Gastrocnemius medialis (tissue), 4 donors: ENCODE data around the gene TAF11L4. TPM values are rescaled to one million over a fixed set of nuclear protein-coding genes. Genes with fewer than 3 reads are reported as not detected.
"Not testable (repeated sequence)": the region's sequence is repeated elsewhere in the genome, so short reads cannot be mapped to it uniquely, and the experiment has no call there.

ENCODE experiments used
- ATAC-seq, 2 donors: fragments of 150-250 bp; one replicate each; pipeline ENCODE4 v1.9.1; 2016
- DNase-seq, 2 donors: peaks; one replicate each; pipeline ENCODE4 v3.0.0-alpha.2; 2019
- H3K27ac ChIP-seq, 4 donors: fragments of 200-600 bp; sonication (generic); 1 replicate in 1 of 4; 2 replicates in 3 of 4; pipeline ENCODE4 v1.5.1; 2016 to 2018; ENCODE audit warnings: mild to moderate bottlenecking in 2 of 4, moderate library complexity in 1 of 4
- H3K27me3 ChIP-seq, 3 donors: fragments of 200-600 bp; sonication (generic) in 2 of 3; 1 replicate in 1 of 3; 2 replicates in 2 of 3; pipeline versions ENCODE4 v1.5.1 to v1.6.0; 2016 to 2019; ENCODE audit warnings: mild to moderate bottlenecking in 1 of 3, moderate library complexity in 1 of 3
- H3K36me3 ChIP-seq, 2 donors: fragments of 200-600 bp; sonication (generic) in 1 of 2; one replicate each; pipeline ENCODE4 v1.5.1; 2017 to 2018
- H3K4me1 ChIP-seq, 2 donors: fragments of 200-600 bp; sonication (generic) in 1 of 2; one replicate each; pipeline ENCODE4 v1.5.1; 2016 to 2017; ENCODE audit warnings: mild to moderate bottlenecking in 2 of 2
- H3K4me3 ChIP-seq, 4 donors: fragments of 200-600 bp; sonication (generic) in 3 of 4; 1 replicate in 1 of 4; 2 replicates in 3 of 4; pipeline ENCODE4 v1.5.1; 2016 to 2019; ENCODE audit warnings: mild to moderate bottlenecking in 2 of 4
- H3K9me3 ChIP-seq, 3 donors: fragments of 200-600 bp; sonication (generic) in 2 of 3; 1 replicate in 1 of 3; 2 replicates in 2 of 3; pipeline ENCODE4 v1.5.1; 2016 to 2019
- POLR2A ChIP-seq, 2 donors: fragments of 450-650 bp; IDR thresholded peaks; one replicate each; pipeline ENCODE4 v1.6.1; 2017; ENCODE audit warnings: antibody characterized with exemption in 2 of 2, mild to moderate bottlenecking in 2 of 2, moderate library complexity in 2 of 2
- in situ Hi-C, 4 donors: fragments of 200-750 bp; cut with MboI; loops; one replicate each; pipeline versions ENCODE4 v1.15.0 to v1.8.0; 2017; ENCODE audit warnings: low sequenced_read_pairs in 4 of 4
- intact Hi-C: fragments of 100-400 bp; cut with DNase I; formaldehyde crosslinking; loops from one replicate; pipeline ENCODE4 v1.15.1; 2023; ENCODE audit warnings: low total_unique reads
- total RNA-seq, 4 donors: library from RNA; depleted of rRNA; stranded (reverse); fragments of >200 nt; gene quantifications; one replicate each; pipeline versions ENCODE4 v1.1.0 to v1.2.3, GENCODE V29; 2016
- TF ChIP-seq, protein P1 (sequence below), 5 experiments: fragments of 450-650 bp in 3 of 5; fragments of 200-600 bp in 2 of 5; sonication (generic) in 2 of 5; IDR thresholded peaks in 4 of 5; conservative IDR thresholded peaks in 1 of 5; 1 replicate in 4 of 5; 2 replicates in 1 of 5; pipeline ENCODE4 v1.5.1; 2016 to 2019; ENCODE audit warnings: antibody characterized with exemption in 5 of 5, mild to moderate bottlenecking in 3 of 5, moderate library complexity in 3 of 5

Gene TAF11L4
- total RNA-seq, 4 donors from 2014 or later: not detected

DNA sequence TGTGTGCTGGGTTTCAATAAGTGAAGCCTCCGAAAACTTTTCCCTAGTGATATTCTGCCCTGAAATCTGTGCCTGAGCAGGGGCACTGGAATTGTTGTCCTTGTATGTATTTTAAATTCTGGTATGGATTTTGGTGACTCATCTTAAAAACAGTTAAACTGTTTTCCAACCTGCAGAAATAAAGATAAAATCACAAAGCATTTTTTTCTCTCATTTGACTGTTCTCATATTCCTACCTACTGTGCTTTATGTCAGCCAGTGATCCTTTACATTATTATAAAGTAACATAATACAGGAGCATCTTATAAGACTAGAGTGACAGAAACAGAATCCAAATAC lies 34.5 kb upstream of the TAF11L4 start:
- Histone ChIP-seq H3K27me3 (no peaks in the 10 kb centered on the region), H3K36me3 (no peaks in the 10 kb centered on the region), H3K9me3 (no peaks in the 10 kb centered on the region), H3K27ac (no peak overlapping the region), H3K4me3 (no peak overlapping the region), H3K4me1 (no peaks in the 10 kb centered on the region)
- ATAC-seq (no peak), DNase-seq (no peak)
- in situ Hi-C loops: no loop called here
- intact Hi-C loops: no loop called here
- TF ChIP-seq, protein P1, sequence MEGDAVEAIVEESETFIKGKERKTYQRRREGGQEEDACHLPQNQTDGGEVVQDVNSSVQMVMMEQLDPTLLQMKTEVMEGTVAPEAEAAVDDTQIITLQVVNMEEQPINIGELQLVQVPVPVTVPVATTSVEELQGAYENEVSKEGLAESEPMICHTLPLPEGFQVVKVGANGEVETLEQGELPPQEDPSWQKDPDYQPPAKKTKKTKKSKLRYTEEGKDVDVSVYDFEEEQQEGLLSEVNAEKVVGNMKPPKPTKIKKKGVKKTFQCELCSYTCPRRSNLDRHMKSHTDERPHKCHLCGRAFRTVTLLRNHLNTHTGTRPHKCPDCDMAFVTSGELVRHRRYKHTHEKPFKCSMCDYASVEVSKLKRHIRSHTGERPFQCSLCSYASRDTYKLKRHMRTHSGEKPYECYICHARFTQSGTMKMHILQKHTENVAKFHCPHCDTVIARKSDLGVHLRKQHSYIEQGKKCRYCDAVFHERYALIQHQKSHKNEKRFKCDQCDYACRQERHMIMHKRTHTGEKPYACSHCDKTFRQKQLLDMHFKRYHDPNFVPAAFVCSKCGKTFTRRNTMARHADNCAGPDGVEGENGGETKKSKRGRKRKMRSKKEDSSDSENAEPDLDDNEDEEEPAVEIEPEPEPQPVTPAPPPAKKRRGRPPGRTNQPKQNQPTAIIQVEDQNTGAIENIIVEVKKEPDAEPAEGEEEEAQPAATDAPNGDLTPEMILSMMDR (IDR thresholded peaks at IDR 0.05 in 4 of 5, conservative IDR thresholded peaks at IDR 0.05 in 1 of 5): no peak
- TF ChIP-seq POLR2A (IDR thresholded peaks at IDR 0.05): no peak

DNA sequence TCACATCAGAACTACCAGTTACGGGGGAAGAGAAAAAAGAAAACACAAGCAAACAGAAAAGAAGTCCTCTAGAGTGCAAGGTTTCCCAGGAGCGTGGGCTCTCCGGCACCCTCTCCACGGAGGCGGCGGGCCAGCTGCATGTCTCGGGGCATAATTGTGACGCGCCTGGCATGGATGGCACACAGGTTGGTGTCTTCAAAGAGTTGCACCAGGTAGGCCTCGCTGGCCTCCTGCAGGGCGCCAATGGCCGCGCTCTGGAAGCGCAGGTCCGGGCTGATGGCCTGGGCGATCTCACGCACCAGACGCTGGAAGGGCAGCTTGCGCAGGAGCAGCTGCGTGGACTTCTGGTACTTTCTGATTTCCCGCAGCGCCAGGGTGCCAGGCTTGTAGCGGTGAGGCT lies 30.3 kb upstream of the TAF11L4 start:
- in situ Hi-C loops, DNase-seq, ATAC-seq, H3K36me3 ChIP-seq, H3K4me1 ChIP-seq, H3K27ac ChIP-seq, intact Hi-C loops, H3K9me3 ChIP-seq, H3K27me3 ChIP-seq, H3K4me3 ChIP-seq: not testable (repeated sequence)

DNA sequence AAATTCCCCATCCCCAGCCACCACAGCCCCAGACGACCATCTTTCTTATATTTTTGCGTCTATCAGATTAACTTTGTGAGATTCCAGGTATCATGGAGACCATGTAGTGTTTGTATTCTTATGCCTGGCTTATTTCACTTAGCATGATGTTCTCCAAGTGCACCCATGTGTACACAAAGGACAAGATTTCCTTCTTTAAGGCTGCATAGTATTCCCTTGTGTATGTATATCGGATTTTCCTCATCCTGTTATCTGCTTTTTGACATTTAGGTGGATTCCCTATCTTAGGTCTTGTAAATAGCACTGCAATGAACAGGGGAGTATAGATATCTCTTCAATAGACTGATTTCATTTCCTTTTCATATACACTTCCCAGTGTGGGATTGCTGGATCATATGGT lies 28.8 kb upstream of the TAF11L4 start:
- DNase-seq: no peak
- H3K36me3 ChIP-seq: no peaks in the 10 kb centered on the region
- no peaks in the 10 kb centered on the region for H3K9me3 ChIP-seq
- no peak for ATAC-seq
- intact Hi-C loops (no loop called here), in situ Hi-C loops (no loop called here)
- H3K4me1 ChIP-seq: no peaks in the 10 kb centered on the region
- H3K27me3 ChIP-seq: no peaks in the 10 kb centered on the region
- no peak overlapping the region for H3K4me3 ChIP-seq
- no peak overlapping the region for H3K27ac ChIP-seq
- no peak for TF ChIP-seq POLR2A (IDR thresholded peaks at IDR 0.05)
- TF ChIP-seq, protein P1 (IDR thresholded peaks at IDR 0.05 in 4 of 5, conservative IDR thresholded peaks at IDR 0.05 in 1 of 5): no peak

DNA sequence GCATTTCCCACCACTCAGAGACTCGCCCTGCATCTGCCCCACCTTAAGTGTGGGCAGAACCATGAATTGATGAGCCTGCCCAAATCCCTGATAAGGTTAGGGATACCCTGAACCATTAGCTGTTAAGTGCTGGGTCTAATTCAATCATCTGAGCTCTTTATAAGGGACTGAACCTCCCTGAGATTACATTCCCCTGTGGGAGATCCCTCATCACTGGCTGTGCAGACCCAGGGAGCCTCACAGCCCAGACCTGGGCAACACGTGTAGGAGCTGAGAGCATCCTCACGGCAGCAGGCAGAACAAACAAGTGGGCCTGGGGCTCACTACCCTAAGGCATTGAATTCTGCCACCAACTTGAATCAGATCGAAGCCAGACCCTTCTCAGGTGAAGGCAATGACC lies 24.2 kb upstream of the TAF11L4 start:
- DNase-seq: no peak
- Histone ChIP-seq H3K9me3 (no peaks in the 10 kb centered on the region), H3K27ac (no peak overlapping the region), H3K27me3 (no peaks in the 10 kb centered on the region), H3K36me3 (no peaks in the 10 kb centered on the region), H3K4me1 (no peaks in the 10 kb centered on the region), H3K4me3 (no peak overlapping the region)
- intact Hi-C loops: no loop called here
- in situ Hi-C loops: no loop called here
- TF ChIP-seq POLR2A (IDR thresholded peaks at IDR 0.05): no peak
- TF ChIP-seq, protein P1 (IDR thresholded peaks at IDR 0.05 in 4 of 5, conservative IDR thresholded peaks at IDR 0.05 in 1 of 5): no peak
- no peak for ATAC-seq

DNA sequence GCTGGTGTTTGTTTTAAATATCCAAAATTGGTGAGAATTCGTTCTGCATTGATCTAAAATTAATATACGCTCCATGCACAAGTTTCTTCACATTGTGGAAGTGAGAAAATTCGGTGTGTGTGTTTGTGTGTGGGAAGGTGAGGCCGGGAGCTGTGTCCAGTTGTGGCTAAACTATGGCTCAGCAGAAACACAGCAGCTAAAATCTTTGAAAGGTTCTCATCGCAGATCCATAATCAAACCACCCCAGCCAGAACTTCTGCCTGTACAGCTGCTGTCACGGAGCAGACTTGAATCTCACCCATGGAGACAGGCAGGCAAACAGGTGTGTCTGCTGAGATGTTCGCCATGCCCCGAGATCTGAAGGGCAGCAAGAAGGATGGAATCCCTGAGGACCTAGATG lies 23.7 kb upstream of the TAF11L4 start, which contains the start of gene TAF11L2:
Gene TAF11L2, plus strand, starts transcription at position 301 of the 400 bp plus-strand sequence.
- in situ Hi-C loops, H3K36me3 ChIP-seq, H3K27ac ChIP-seq, ATAC-seq, H3K27me3 ChIP-seq, DNase-seq, H3K4me1 ChIP-seq, intact Hi-C loops, H3K9me3 ChIP-seq, H3K4me3 ChIP-seq: not testable (repeated sequence)

DNA sequence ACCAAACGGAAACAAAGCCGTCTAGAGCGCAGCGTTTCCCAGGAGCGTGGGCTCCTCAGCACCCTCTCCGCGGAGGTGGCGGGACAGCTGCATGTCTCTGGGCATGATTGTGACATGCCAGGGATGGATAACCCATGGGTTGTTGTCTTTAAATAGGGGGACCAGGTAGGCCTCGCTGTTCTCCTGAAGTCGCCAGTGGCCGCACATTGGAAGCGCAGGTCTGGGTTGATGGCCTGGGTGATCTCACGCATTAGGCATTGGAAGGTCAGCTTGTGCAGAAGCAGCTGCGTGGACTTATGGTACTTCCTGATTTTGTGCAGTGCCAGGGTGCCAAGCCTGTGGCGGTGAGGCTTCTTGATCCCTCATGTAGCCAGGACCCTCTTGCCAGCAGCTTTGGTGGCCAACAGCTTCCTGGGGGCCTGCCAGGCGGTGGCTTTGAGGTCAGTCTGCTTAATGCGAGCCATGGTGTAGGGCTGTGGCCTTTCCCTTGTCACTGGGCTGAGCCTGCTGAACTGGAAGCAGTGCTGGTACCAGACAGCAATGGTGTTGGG lies 9.8 kb upstream of the TAF11L4 start:
- Histone ChIP-seq H3K9me3 (no peaks in the 10 kb centered on the region), H3K27ac (no peak overlapping the region), H3K4me1 (no peaks in the 10 kb centered on the region), H3K27me3 (no peaks in the 10 kb centered on the region), H3K36me3 (no peaks in the 10 kb centered on the region), H3K4me3 (no peak overlapping the region)
- no peak for DNase-seq
- TF ChIP-seq POLR2A (IDR thresholded peaks at IDR 0.05): no peak
- TF ChIP-seq, protein P1 (IDR thresholded peaks at IDR 0.05 in 4 of 5, conservative IDR thresholded peaks at IDR 0.05 in 1 of 5): no peak
- in situ Hi-C loops (no loop called here), intact Hi-C loops (no loop called here)
- ATAC-seq: no peak

DNA sequence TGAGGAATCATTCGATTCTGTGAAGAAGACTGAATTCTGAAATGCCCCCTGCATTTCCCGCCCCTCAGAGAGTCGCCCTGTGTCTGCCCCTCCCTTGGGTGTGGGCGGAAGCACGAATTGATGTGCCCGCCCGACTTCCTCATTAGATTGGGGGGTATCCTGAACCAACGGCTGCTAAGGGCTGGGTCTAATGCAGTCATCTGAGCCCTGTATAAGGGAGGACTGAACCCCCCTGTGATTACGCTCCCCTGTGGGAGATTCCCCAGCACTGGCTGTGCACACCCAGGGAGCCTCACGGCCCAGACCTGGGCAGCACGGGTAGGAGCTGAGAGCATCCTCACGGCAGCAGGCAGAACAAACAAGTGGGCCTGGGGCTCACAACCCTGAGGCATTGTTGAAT lies 4.1 kb upstream of the TAF11L4 start:
- H3K9me3 ChIP-seq, H3K36me3 ChIP-seq, H3K27ac ChIP-seq, intact Hi-C loops, ATAC-seq, in situ Hi-C loops, H3K4me3 ChIP-seq, H3K4me1 ChIP-seq, H3K27me3 ChIP-seq, DNase-seq: not testable (repeated sequence)

DNA sequence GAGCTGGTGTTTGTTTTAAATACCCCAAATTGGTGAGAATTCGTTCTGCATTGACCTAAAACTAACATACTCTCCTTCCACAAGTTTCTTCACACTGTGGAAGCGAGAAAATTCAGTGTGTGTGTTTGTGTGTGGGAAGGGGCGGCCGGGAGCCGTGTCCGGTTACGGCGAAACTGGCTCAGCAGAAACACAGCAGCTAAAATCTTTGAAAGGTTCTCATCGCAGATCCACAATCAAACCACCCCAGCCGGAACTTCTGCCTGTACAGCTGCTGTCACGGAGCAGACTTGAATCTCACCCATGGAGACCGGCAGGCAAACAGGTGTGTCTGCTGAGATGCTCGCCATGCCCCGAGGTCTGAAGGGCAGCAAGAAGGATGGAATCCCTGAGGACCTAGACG lies 3.5 kb upstream of the TAF11L4 start, which contains the start of gene TAF11L3:
Gene TAF11L3, plus strand, starts transcription at position 301 of the 400 bp plus-strand sequence.
- intact Hi-C loops, H3K27ac ChIP-seq, DNase-seq, in situ Hi-C loops, H3K36me3 ChIP-seq, H3K27me3 ChIP-seq, H3K4me1 ChIP-seq, H3K9me3 ChIP-seq, ATAC-seq, H3K4me3 ChIP-seq: not testable (repeated sequence)
